Skeletal muscle cell (primary cell): ENCODE data around the gene IMPA2.
"Not testable (repeated sequence)": the region's sequence is repeated elsewhere in the genome, so short reads cannot be mapped to it uniquely, and the experiment has no call there.

Experiments used
- DNase-seq: peaks from one replicate; pipeline ENCODE4 v3.0.0-alpha.2; 2010; ENCODE audit warnings: low read depth
- H3K4me3 ChIP-seq: 2 replicates; pipeline ENCODE4 v1.5.1; 2011; ENCODE audit warnings: low read depth, mild to moderate bottlenecking, control low read depth, low read length, moderate library complexity

IMPA2 gene

DNA sequence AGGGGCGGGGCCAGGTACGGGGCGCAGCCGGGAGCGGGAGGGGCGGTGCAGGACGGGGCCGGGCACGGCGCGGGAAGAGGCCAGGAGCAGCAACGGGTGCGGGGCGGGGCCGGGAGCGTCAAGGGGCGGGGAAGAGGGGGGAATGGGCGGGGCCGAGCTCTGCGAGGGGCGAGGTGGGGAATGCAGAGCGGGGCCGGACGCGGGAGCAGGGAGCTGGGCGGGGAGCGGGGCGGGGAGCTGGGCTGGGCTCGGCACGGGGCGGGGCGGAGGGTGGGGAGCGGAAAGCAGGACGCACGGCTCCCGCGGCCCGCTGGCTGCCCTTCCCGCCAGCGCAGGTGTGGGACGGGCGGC lies at the start of gene IMPA2:
Gene IMPA2 (plus strand): TSS at position 316 of the 351 bp plus-strand sequence. CDS start 163 bp downstream, outside the sequence.
- no peak for DNase-seq
- peak within 1 kb of the TSS; percentile 61 for H3K4me3 ChIP-seq

DNA sequence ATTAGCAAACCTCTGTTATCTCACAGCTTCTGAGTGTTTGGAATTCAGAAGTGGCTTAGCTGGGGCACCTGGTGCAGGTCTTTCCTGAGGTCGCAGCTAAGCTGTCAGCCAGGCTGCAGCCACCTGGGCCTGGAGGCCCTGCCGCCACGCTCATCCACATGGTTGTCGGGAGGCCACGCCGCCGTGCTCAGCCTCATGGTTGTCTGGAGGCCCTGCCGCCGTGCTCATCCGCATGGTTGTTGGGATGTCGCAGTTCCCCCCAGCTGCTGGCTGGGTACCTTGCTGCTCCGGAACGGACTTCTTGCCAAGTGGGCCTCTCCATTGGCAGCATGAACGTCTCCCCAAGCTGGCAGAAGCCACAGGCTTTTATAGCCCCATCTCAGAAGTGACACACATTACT lies 48.9 kb upstream of the IMPA2 start:
- no peak for DNase-seq
- H3K4me3 ChIP-seq: no peak overlapping the region

GRCh38 chr18:11937874-11938478 lies 43.3 kb upstream of the IMPA2 start:
- H3K4me3 ChIP-seq: no peak overlapping the region
- no peak for DNase-seq

- H3K4me3 ChIP-seq: no peak overlapping the region
- no peak for DNase-seq
Observed at GRCh38 chr18:11940956-11941355, 40.4 kb upstream of the IMPA2 start.

DNA sequence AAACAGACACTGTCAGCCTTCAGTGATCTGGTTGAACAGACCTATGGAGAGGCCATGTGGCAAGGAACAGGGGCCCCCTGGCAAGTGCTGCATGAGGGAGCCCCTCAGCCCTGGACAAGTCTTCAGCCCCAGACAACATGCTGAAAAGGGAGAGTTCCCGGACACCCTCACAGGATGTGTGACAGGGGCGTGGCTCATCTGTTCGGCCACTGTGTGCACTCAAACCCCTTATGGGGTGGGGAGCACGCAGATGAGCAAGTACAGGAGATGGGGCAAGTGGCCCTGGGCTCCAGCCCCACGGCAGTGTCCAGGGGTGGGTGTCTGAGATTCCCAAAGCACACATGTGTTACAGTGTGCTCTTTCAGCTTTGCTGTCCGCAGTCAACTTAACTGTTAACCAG lies 37.8 kb upstream of the IMPA2 start:
- no peak for DNase-seq
- no peak overlapping the region for H3K4me3 ChIP-seq

GRCh38 chr18:11944252-11944651 lies 37.1 kb upstream of the IMPA2 start:
- H3K4me3 ChIP-seq: no peak overlapping the region
- DNase-seq: no peak

DNA sequence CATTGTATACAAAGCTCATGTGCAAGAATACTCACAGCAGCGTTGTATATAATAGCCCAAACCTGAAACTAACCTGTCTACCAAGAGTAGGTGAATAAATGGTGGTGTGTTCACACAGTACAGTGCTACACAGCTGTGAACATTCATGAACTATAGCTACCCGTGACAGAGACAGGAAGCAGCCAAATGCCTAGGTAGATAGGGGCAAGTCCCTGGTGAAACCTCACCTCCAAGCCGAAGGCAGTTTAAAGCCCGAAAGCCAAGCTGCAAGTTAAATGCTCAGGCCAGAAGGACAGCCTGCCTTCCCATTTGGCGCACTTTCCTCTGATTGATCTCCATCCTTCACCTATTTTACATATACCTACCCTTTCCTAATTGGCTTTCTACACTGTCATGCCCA lies 36.5 kb upstream of the IMPA2 start:
- DNase-seq: no peak
- H3K4me3 ChIP-seq: no peak overlapping the region

DNA sequence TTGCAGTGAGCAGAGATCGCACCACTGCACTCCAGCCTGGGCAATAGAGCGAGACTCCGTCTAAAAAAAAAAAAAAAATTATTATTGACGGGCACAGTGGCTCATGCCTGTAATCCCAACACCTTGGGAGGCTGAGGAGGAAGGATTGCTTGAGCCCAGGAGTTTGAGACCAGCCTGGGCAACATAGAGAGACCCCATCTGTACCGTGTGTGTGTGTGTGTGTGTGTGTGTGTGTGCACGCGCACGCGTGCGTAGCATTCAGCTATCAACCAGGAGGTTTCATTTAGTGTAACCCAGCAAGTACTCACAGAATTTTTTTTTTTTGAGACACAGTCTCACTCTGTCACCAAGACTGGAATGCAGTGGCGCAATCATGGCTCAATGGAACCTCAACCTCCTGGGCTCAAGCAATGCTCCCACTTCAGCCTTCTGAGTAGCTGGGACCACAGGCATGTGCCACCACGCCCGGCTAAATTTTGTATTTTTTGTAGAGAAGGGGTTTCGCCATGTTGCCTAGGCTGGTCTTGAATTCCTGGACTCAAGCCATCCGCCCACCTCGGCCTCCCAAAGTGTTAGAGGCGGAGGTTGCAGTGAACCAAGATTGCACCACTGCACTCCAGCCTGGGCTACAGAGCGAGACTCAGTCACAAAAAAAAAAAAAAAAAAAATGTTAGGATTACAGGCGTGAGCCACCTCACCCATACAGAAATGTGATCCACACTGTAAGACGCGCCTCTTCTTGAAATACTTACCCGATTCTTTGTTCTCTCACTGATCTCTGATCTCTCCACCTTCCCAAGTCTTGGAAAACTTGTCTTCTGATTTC lies 35.3 kb upstream of the IMPA2 start:
- not testable (repeated sequence) for H3K4me3 ChIP-seq, DNase-seq

DNA sequence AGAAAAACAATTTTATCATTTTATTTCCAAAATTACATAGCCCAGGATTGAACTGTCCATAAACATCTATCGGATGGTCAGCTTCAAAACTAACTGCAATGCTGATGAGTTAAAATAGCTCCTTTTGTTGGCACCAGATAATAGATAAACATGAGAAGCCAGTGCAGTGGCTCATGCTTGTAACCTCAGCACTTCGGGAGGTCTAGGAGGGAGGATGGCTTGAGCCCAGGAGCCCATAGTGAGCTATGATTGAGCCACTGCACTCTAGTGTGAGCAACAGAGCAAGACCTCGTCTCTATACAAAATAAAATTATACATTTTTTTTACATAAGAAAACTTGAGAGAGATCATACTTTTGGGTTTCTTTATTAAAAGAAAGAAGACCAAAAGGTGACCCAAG lies 34.6 kb upstream of the IMPA2 start:
- peak overlapping the region; percentile 36 for H3K4me3 ChIP-seq
- DNase-seq: no peak

DNA sequence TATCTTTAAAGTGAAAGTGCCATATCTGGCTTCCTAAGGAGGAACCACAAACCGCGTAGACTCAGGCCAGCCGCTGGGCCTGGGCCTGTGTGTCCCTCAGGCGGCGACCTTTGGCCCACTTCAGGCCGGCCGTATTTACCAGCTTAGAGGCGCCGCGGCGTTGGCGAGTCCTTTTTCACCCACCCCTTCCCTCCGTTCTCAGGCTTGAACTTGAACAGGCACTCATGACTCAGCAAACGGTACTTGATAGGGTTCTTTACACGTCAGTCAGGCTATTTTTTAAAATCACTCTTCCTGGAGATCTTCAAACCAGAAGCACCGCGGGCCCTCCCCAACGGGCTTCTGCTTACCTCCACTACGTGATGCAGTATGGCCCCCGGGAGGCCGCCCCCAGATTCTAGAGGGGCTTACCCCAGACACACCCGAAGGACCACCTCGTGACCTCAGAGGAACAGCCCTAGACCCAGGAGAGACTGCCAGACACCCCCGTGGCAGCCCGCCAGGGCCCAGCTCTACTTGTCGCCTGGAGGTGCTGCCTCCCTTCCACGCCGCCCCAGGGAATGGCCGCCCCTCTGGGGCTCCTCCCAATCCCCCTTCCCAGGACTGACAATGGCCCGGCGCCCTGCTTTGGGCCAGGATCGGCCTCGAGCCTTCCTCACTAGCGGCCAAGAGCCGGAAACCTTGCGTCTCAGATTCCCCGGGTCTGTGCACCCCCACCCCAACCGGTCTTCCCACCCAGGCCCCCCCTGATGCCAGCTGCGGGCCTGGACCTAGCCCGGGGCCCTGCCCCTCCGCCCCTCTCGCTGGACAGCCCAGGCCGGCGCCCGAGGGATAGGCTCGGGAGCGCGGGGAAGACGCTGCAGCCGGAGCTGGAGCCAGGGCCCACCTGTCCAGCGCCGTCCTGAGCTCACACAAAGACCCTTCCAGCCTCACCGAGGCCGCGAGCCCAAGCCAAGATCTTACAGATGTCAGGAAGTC lies 33.8 kb upstream of the IMPA2 start:
- H3K4me3 ChIP-seq: peak overlapping the region; percentile 36
- DNase-seq: peak; percentile 93

GRCh38 chr18:11948852-11949523 lies 32.3 kb upstream of the IMPA2 start:
- H3K4me3 ChIP-seq: no peak overlapping the region
- DNase-seq: no peak

DNA sequence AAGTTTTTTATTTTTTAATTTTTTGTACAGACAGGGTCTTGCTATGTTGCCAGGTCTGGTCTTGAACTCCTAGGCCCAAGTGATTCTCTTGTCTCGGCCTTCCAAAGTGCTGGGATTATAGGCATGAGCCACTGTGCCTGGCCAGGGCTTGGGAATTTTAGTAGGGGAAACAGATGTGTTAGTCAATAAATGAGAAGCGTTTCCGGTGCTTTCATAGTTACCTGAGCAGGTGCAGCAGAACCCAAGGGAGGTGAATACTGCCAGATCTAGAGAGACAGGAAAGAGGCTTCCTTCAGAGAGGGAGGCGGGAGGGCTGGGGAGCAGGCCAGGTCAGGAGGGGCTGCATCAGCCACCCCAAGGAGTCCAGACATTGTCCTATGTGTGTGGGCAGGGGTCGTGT lies 30.5 kb upstream of the IMPA2 start:
- DNase-seq: no peak
- H3K4me3 ChIP-seq: no peak overlapping the region

DNA sequence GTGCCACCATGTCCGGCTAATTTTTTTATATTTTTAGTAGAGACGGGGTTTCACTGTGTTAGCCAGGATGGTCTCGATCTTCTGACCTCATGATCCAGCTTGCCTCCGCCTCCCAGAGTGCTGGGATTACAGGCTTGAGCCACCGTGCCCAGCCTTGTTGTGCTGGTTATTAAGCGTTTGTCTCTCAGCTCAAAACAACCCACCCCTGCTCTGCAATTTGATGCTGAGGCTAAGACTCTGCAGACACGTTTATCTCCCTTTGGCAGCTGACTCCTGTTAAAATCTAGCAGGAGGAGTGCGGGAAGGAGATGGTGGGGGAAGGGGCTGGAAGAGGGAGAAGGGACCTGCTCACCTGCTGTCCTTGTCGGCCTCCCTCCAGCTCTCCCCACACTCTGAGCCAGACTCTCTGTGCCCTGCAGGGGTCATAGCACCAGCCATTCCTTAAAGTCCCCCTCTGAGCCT lies 29.9 kb upstream of the IMPA2 start:
- DNase-seq: no peak
- H3K4me3 ChIP-seq: no peak overlapping the region

GRCh38 chr18:11953113-11953512 lies 28.2 kb upstream of the IMPA2 start:
- no peak for DNase-seq
- H3K4me3 ChIP-seq: no peak overlapping the region

GRCh38 chr18:11955239-11956029 lies 25.9 kb upstream of the IMPA2 start:
- no peak overlapping the region for H3K4me3 ChIP-seq
- DNase-seq: peak; percentile 81

DNA sequence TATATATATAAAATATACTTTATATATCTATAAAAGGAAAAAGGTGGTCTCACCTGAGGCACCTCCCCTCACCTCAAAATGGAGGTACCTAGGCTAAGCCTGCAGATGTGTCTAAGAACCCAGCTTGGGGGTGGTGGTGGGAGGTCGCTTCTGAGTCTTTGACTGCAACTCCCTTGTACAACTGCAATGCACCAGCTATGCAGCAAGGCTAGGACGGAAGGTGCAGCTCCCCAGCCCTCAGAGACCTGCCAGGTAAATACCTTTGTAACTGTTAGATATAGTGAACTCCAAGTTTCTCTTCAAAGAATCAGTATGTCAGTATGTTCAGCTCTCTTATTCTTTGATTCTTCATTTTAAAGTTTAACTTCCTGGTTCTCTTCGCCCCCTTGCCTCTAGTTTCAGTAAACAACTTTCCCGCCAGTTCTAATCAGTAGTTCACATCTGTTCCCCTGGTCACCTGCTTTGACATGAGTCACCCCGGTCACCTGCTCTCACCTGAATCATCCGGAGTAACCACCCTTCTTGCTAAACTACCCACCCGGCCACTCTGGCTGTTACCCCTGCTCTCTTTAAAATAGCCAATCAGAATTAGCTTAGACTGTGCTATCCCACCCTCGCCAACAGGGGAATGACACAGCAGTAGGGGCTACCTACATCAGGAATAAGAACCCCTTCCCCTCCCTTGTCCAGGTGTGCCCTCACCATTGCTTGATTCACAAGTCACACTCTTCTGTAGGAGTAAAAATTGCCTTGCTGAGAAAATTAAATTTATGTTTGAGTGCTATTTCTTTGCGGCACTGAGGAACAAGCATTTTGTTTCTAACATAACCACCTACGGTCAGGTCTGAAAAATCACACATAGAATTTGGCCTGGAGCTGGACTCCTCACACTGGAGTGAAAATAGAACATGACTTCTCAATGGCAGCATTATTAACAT lies 24.7 kb upstream of the IMPA2 start:
- H3K4me3 ChIP-seq: no peak overlapping the region
- no peak for DNase-seq

GRCh38 chr18:11957636-11958035 lies 23.7 kb upstream of the IMPA2 start:
- no peak for DNase-seq
- no peak overlapping the region for H3K4me3 ChIP-seq

GRCh38 chr18:11959651-11960050 lies 21.7 kb upstream of the IMPA2 start:
- not testable (repeated sequence) for H3K4me3 ChIP-seq, DNase-seq
